GM19455 (cell line): Measurements from ENCODE around the gene TMEM53.

ENCODE experiments used
- ATAC-seq: cut with Tn5 transposase; IDR thresholded peaks from one replicate; pipeline ENCODE4 v1.9.1; 2021; ENCODE audit not compliant: unreplicated experiment

TMEM53 gene

GRCh38 chr1:44648529-44649250 is 25.6 kb downstream of the TMEM53 start:
- no peak for ATAC-seq

- ATAC-seq = no peak
Observed at GRCh38 chr1:44647896-44648295, 26.4 kb downstream of the TMEM53 start.

- ATAC-seq = no peak
Observed at GRCh38 chr1:44646261-44647110, 27.8 kb downstream of the TMEM53 start.

- no peak for ATAC-seq
Observed at GRCh38 chr1:44645476-44646244, 28.6 kb downstream of the TMEM53 start.

- no peak for ATAC-seq
Observed at GRCh38 chr1:44644806-44645205, 29.5 kb downstream of the TMEM53 start.

GRCh38 chr1:44643721-44644334 is 30.5 kb downstream of the TMEM53 start:
- no peak for ATAC-seq

- no peak for ATAC-seq
Observed at GRCh38 chr1:44642925-44643324, 31.4 kb downstream of the TMEM53 start.

GRCh38 chr1:44642255-44642654 is 32.0 kb downstream of the TMEM53 start:
- ATAC-seq = no peak

- no peak for ATAC-seq
Observed at GRCh38 chr1:44641126-44642102, 32.9 kb downstream of the TMEM53 start.

- no peak for ATAC-seq
Observed at GRCh38 chr1:44640200-44640853, 34.0 kb downstream of the TMEM53 start.

GRCh38 chr1:44637702-44638411 is 36.4 kb downstream of the TMEM53 start:
- ATAC-seq = no peak

- no peak for ATAC-seq
Observed at GRCh38 chr1:44636688-44637598, 37.3 kb downstream of the TMEM53 start.

- ATAC-seq = no peak
Observed at GRCh38 chr1:44636083-44636687, 38.1 kb downstream of the TMEM53 start.

- no peak for ATAC-seq
Observed at GRCh38 chr1:44635439-44635838, 38.8 kb downstream of the TMEM53 start.

- ATAC-seq = no peak
Observed at GRCh38 chr1:44634606-44635189, 39.6 kb downstream of the TMEM53 start.

GRCh38 chr1:44632598-44632997 is 41.7 kb downstream of the TMEM53 start:
- peak; percentile 2 for ATAC-seq
